ENCODE results near the gene TOP3A.

TOP3A gene

GRCh38 chr17:18327093-18327492 is 12.3 kb upstream of the TOP3A start:
- no peak for TF ChIP-seq CTCF (IDR thresholded peaks at IDR 0.05; ENCODE audit: insufficient read depth, low read length, poor library complexity, severe bottlenecking)
- Histone ChIP-seq H3K4me3 (replicated peaks; ENCODE audit: low read depth, low read length) (no peak overlapping the region), H3K27me3 (replicated peaks; ENCODE audit: control insufficient read depth, insufficient read depth, low read length) (no peaks in the 10 kb centered on the region), H3K36me3 (ENCODE audit: control insufficient read depth, insufficient read depth, low read length) (peaks cover 30% of the 10 kb centered on the region)
- DNase-seq (ENCODE audit: extremely low read depth, insufficient read length) = no peak

- Histone ChIP-seq H3K4me3 (replicated peaks; ENCODE audit: low read depth, low read length) (no peak overlapping the region), H3K27me3 (replicated peaks; ENCODE audit: control insufficient read depth, insufficient read depth, low read length) (no peaks in the 10 kb centered on the region), H3K36me3 (ENCODE audit: control insufficient read depth, insufficient read depth, low read length) (peaks cover 30% of the 10 kb centered on the region)
- no peak for DNase-seq (ENCODE audit: extremely low read depth, insufficient read length)
- no peak for TF ChIP-seq CTCF (IDR thresholded peaks at IDR 0.05; ENCODE audit: insufficient read depth, low read length, poor library complexity, severe bottlenecking)
Observed at GRCh38 chr17:18326572-18326971, 11.8 kb upstream of the TOP3A start.

- H3K36me3 ChIP-seq (ENCODE audit: control insufficient read depth, insufficient read depth, low read length) = peaks cover 27% of the 10 kb centered on the region
Observed at GRCh38 chr17:18326039-18326438, 11.2 kb upstream of the TOP3A start.

GRCh38 chr17:18324140-18325050 is 9.6 kb upstream of the TOP3A start:
- DNase-seq (ENCODE audit: extremely low read depth, insufficient read length) = no peak
- Histone ChIP-seq H3K27me3 (replicated peaks; ENCODE audit: control insufficient read depth, insufficient read depth, low read length) (no peaks in the 10 kb centered on the region), H3K36me3 (ENCODE audit: control insufficient read depth, insufficient read depth, low read length) (peaks cover 34% of the 10 kb centered on the region), H3K4me3 (replicated peaks; ENCODE audit: low read depth, low read length) (no peak overlapping the region)
- no peak for TF ChIP-seq CTCF (IDR thresholded peaks at IDR 0.05; ENCODE audit: insufficient read depth, low read length, poor library complexity, severe bottlenecking)

More at GRCh38 chr17:18326039-18326438, 11.2 kb upstream of the TOP3A start:
- DNase-seq (ENCODE audit: extremely low read depth, insufficient read length) = no peak
- TF ChIP-seq CTCF (IDR thresholded peaks at IDR 0.05; ENCODE audit: insufficient read depth, low read length, poor library complexity, severe bottlenecking) = no peak
- no peaks in the 10 kb centered on the region for H3K27me3 ChIP-seq (replicated peaks; ENCODE audit: control insufficient read depth, insufficient read depth, low read length)
- no peak overlapping the region for H3K4me3 ChIP-seq (replicated peaks; ENCODE audit: low read depth, low read length)

- TF ChIP-seq CTCF (IDR thresholded peaks at IDR 0.05; ENCODE audit: insufficient read depth, low read length, poor library complexity, severe bottlenecking) = no peak
- no peak for DNase-seq (ENCODE audit: extremely low read depth, insufficient read length)
- no peaks in the 10 kb centered on the region for H3K27me3 ChIP-seq (replicated peaks; ENCODE audit: control insufficient read depth, insufficient read depth, low read length)
- H3K4me3 ChIP-seq (replicated peaks; ENCODE audit: low read depth, low read length) = no peak overlapping the region
- H3K36me3 ChIP-seq (ENCODE audit: control insufficient read depth, insufficient read depth, low read length) = peaks cover 36% of the 10 kb centered on the region
Observed at GRCh38 chr17:18323507-18324139, 8.8 kb upstream of the TOP3A start.

All from GM06990 (cell line).